NCI-H2227 (cell line): ENCODE results near the gene MGAM2.

Source experiments
- DNase-seq: peaks from one replicate; lab custom pipeline; 2025; ENCODE audit not compliant: unreplicated experiment; lab: John Stamatoyannopoulos, UW

MGAM2 gene

GRCh38 chr7:142175594-142175993 lies 64.1 kb downstream of the MGAM2 start:
- DNase-seq: no peak

GRCh38 chr7:142176901-142177300 lies 65.4 kb downstream of the MGAM2 start:
- DNase-seq: no peak

GRCh38 chr7:142177869-142178268 lies 66.4 kb downstream of the MGAM2 start:
- DNase-seq: no peak

GRCh38 chr7:142180426-142180825 lies 68.9 kb downstream of the MGAM2 start:
- DNase-seq: no peak

GRCh38 chr7:142181211-142181610 lies 69.7 kb downstream of the MGAM2 start:
- no peak for DNase-seq

- no peak for DNase-seq
Observed at GRCh38 chr7:142181966-142182365, 70.4 kb downstream of the MGAM2 start.

- no peak for DNase-seq
Observed at GRCh38 chr7:142185069-142185468, 73.6 kb downstream of the MGAM2 start.

GRCh38 chr7:142185801-142186200 lies 74.3 kb downstream of the MGAM2 start:
- DNase-seq: no peak

- DNase-seq: no peak
Observed at GRCh38 chr7:142188154-142188553, 76.6 kb downstream of the MGAM2 start.

GRCh38 chr7:142188846-142189245 lies 77.3 kb downstream of the MGAM2 start:
- DNase-seq: no peak

- DNase-seq: no peak
Observed at GRCh38 chr7:142194201-142194600, 82.7 kb downstream of the MGAM2 start.

GRCh38 chr7:142196066-142196840 lies 84.7 kb downstream of the MGAM2 start:
- no peak for DNase-seq

- no peak for DNase-seq
Observed at GRCh38 chr7:142200206-142200605, 88.7 kb downstream of the MGAM2 start.

- no peak for DNase-seq
Observed at GRCh38 chr7:142228537-142229104, 117.1 kb downstream of the MGAM2 start.

GRCh38 chr7:142231716-142232115 lies 120.2 kb downstream of the MGAM2 start:
- no peak for DNase-seq

- DNase-seq: no peak
Observed at GRCh38 chr7:142240546-142240945, 129.0 kb downstream of the MGAM2 start.

- DNase-seq: no peak
Observed at GRCh38 chr7:142243823-142244222, 132.3 kb downstream of the MGAM2 start.

GRCh38 chr7:142248166-142249160 lies 136.9 kb downstream of the MGAM2 start:
- no peak for DNase-seq

GRCh38 chr7:142249918-142250317 lies 138.4 kb downstream of the MGAM2 start:
- no peak for DNase-seq

- no peak for DNase-seq
Observed at GRCh38 chr7:142250705-142251104, 139.2 kb downstream of the MGAM2 start.

- DNase-seq: no peak
Observed at GRCh38 chr7:142257958-142258357, 146.4 kb downstream of the MGAM2 start, which contains the start of gene PRSS58. Gene PRSS58, minus strand, starts transcription at chr7:142258058. Its CDS starts 351 bp downstream, at chr7:142257707.
